Gastrocnemius medialis (tissue), 4 donors: ENCODE results near the gene ZBED4.

ENCODE experiments used
- CTCF ChIP-seq, 5 experiments: fragments of 450-650 bp in 3 of 5; fragments of 200-600 bp in 2 of 5; sonication (generic) in 2 of 5; IDR thresholded peaks in 4 of 5; conservative IDR thresholded peaks in 1 of 5; 1 replicate in 4 of 5; 2 replicates in 1 of 5; pipeline ENCODE4 v1.5.1; 2016 to 2019; ENCODE audit warnings: antibody characterized with exemption in 5 of 5, mild to moderate bottlenecking in 3 of 5, moderate library complexity in 3 of 5
- POLR2A ChIP-seq, 2 donors: fragments of 450-650 bp; IDR thresholded peaks; one replicate each; pipeline ENCODE4 v1.6.1; 2017; ENCODE audit warnings: antibody characterized with exemption in 2 of 2, mild to moderate bottlenecking in 2 of 2, moderate library complexity in 2 of 2

GRCh38 chr22:49827271-49827852, 26.3 kb upstream of the ZBED4 start:
- TF ChIP-seq POLR2A (IDR thresholded peaks at IDR 0.05) (no peak), CTCF (IDR thresholded peaks at IDR 0.05 in 4 of 5, conservative IDR thresholded peaks at IDR 0.05 in 1 of 5) (no peak)
